ENCODE data around the gene MARK3. TPM values are rescaled to one million over a fixed set of nuclear protein-coding genes. Genes with fewer than 3 reads are reported as not detected.

Gene MARK3
- total RNA-seq, 1 experiment from 2014 or later: 81.9 TPM

- WGBS (ENCODE audit: extremely low coverage, insufficient read length, low lambda C conversion rate): no CpG with 5 or more reads among the region's 4 CpGs
- no peak for DNase-seq
- H2AK5ac ChIP-seq (ENCODE audit: insufficient read length, low read length): no peak overlapping the region
- Mint-ChIP-seq H3K4me3 (no peak overlapping the region), H3K9me3 (no peaks in the 10 kb centered on the region), H3K27ac (peak overlapping the region in 1 of 3 experiments; percentile 86; a peak in 2 of 7 replicates), H3K4me1 (peaks cover 54 to 56% of the 10 kb centered on the region in 2 experiments), H3K27me3 (ENCODE audit: low read depth) (no peaks in the 10 kb centered on the region), H3K36me3 (ENCODE audit: insufficient read depth in 1 of 3, low read depth in 3 of 3) (peaks cover 1 to 11% (median 5%) of the 10 kb centered on the region in 3 experiments; a peak in 5 of 7 replicates)
- no peak overlapping the region for H2BK20ac ChIP-seq (ENCODE audit: low read depth, low read length, poor library complexity, severe bottlenecking)
- H2BK15ac ChIP-seq (ENCODE audit: low read depth, low read length): no peak overlapping the region
- no peak overlapping the region for H3K4me2 ChIP-seq (ENCODE audit: insufficient read depth, insufficient read length, low read length)
- no peaks in the 10 kb centered on the region for H3K23me2 ChIP-seq (ENCODE audit: insufficient read length, low read depth, low read length, poor library complexity, severe bottlenecking)
- H3K27ac ChIP-seq (ENCODE audit: insufficient read length, low read depth, low read length): no peak overlapping the region
- H2BK120ac ChIP-seq (ENCODE audit: low read depth, low read length, poor library complexity, severe bottlenecking): no peak overlapping the region
- no peak overlapping the region for H3K9ac ChIP-seq (ENCODE audit: extremely low read depth, insufficient read length, low read length)
- no peaks in the 10 kb centered on the region for H3K79me1 ChIP-seq (ENCODE audit: insufficient read depth, low read depth, low read length, poor library complexity, severe bottlenecking)
- H3K4me1 ChIP-seq (ENCODE audit: insufficient read depth, low read length): peaks cover 4% of the 10 kb centered on the region; the same call in 1 of the 2 replicates
- no peak overlapping the region for H3T11ph ChIP-seq (ENCODE audit: low read length)
- no peaks in the 10 kb centered on the region for H4K20me1 ChIP-seq (ENCODE audit: control insufficient read depth, insufficient read depth, insufficient read length)
- H3K9me3 ChIP-seq (ENCODE audit: control insufficient read depth, low read depth, low read length): no peaks in the 10 kb centered on the region
- H4K91ac ChIP-seq (ENCODE audit: insufficient read length, low read depth, low read length): no peak overlapping the region
- no peak overlapping the region for H2BK12ac ChIP-seq (ENCODE audit: insufficient read length, low read depth, low read length)
- H4K8ac ChIP-seq (replicated peaks; ENCODE audit: insufficient read length, low read depth, low read length): no peak overlapping the region
- no peak overlapping the region for H3K4ac ChIP-seq (ENCODE audit: low read depth, low read length)
- H2AFZ ChIP-seq (ENCODE audit: low read length): no peak overlapping the region
- H3K56ac ChIP-seq (ENCODE audit: insufficient read length, low read depth, low read length): no peak overlapping the region
- TF ChIP-seq CTCF (conservative IDR thresholded peaks at IDR 0.05): no peak
- no peak overlapping the region for H3K18ac ChIP-seq (ENCODE audit: insufficient read length, low read depth, low read length)
- H3K27me3 ChIP-seq (ENCODE audit: insufficient read depth, low read length): no peaks in the 10 kb centered on the region
- no peak overlapping the region for H3K14ac ChIP-seq (ENCODE audit: insufficient read depth, low read length)
- H3K23ac ChIP-seq (ENCODE audit: insufficient read length, low read depth, low read length): no peak overlapping the region
- H3K79me2 ChIP-seq (ENCODE audit: insufficient read depth, low read length): peaks cover 52% of the 10 kb centered on the region; the same call in 1 of the 2 replicates
- no peak overlapping the region for H2BK5ac ChIP-seq (ENCODE audit: insufficient read length, low read length)
- H4K5ac ChIP-seq (ENCODE audit: insufficient read length, low read depth, low read length): no peak overlapping the region
These were observed 15.3 kb downstream of the MARK3 start for GRCh38 chr14:103400537-103400936.

Data from H9 (cell line).